GM12891 (cell line): ENCODE data around the gene SLC12A1.

Source experiments
- DNase-seq: peaks from one replicate; pipeline ENCODE4 v3.0.0; 2011; ENCODE audit warnings: low spot score; ENCODE audit not compliant: insufficient read length
- FAIRE-seq: peaks from 2 replicates; lab custom pipeline; 2011; peaks lifted over from hg19 to GRCh38; lab: Jason Lieb, UNC
- PAX5 ChIP-seq: IDR thresholded peaks from 2 replicates; pipeline ENCODE4 v1.6.1; 2011; ENCODE audit warnings: low read length, moderate library complexity, mild to moderate bottlenecking; ENCODE audit not compliant: insufficient read depth, severe bottlenecking
- POLR2A ChIP-seq: IDR thresholded peaks from 2 replicates; pipeline ENCODE4 v1.6.1; 2011; ENCODE audit warnings: low read depth, low read length, control low read depth
- POLR2AphosphoS5 ChIP-seq: IDR thresholded peaks from 2 replicates; pipeline ENCODE4 v1.6.1; 2011; ENCODE audit warnings: low read depth, low read length, control low read depth
- POU2F2 ChIP-seq: IDR thresholded peaks from 2 replicates; pipeline ENCODE4 v1.6.1; 2011; ENCODE audit warnings: low read depth, mild to moderate bottlenecking, control low read depth, low read length, moderate library complexity
- SPI1 ChIP-seq: IDR thresholded peaks from 2 replicates; pipeline ENCODE4 v1.6.1; 2011; ENCODE audit warnings: low read depth, low read length, control low read depth
- TAF1 ChIP-seq: IDR thresholded peaks from 2 replicates; pipeline ENCODE4 v1.6.1; 2011; ENCODE audit warnings: low read depth, low read length, control low read depth

The SLC12A1 gene

GRCh38 chr15:48233246-48233645, 27.1 kb downstream of the SLC12A1 start:
- FAIRE-seq (no peak), DNase-seq (no peak)
- TF ChIP-seq POLR2AphosphoS5 (no peak), POU2F2 (no peak), POLR2A (no peak), SPI1 (no peak), PAX5 (no peak), TAF1 (no peak)

- TF ChIP-seq POU2F2 (no peak), SPI1 (no peak), POLR2A (no peak), TAF1 (no peak), POLR2AphosphoS5 (no peak)
- no peak for FAIRE-seq
- DNase-seq: no peak
Measured at GRCh38 chr15:48239334-48239733, 33.2 kb downstream of the SLC12A1 start.

- DNase-seq (no peak), FAIRE-seq (no peak)
- TF ChIP-seq POLR2AphosphoS5 (no peak), PAX5 (no peak), POU2F2 (no peak), TAF1 (no peak)
Measured at GRCh38 chr15:48242015-48242414, 35.9 kb downstream of the SLC12A1 start.

- no peak for TF ChIP-seq POLR2A
- no peak for TF ChIP-seq TAF1
- no peak for TF ChIP-seq POU2F2
- no peak for TF ChIP-seq SPI1
- no peak for TF ChIP-seq PAX5
- TF ChIP-seq POLR2AphosphoS5: no peak
- DNase-seq (no peak), FAIRE-seq (no peak)
Measured at GRCh38 chr15:48242535-48242934, 36.4 kb downstream of the SLC12A1 start.

GRCh38 chr15:48244921-48245320, 38.8 kb downstream of the SLC12A1 start:
- no peak for TF ChIP-seq POLR2A
- no peak for TF ChIP-seq POU2F2
- no peak for TF ChIP-seq TAF1
- DNase-seq: no peak

GRCh38 chr15:48248414-48248813, 42.3 kb downstream of the SLC12A1 start:
- TF ChIP-seq TAF1 (no peak), POLR2A (no peak), POU2F2 (no peak), PAX5 (no peak), SPI1 (no peak), POLR2AphosphoS5 (no peak)
- DNase-seq (no peak), FAIRE-seq (no peak)

More at GRCh38 chr15:48244921-48245320, 38.8 kb downstream of the SLC12A1 start:
- no peak for FAIRE-seq

GRCh38 chr15:48250640-48251076, 44.6 kb downstream of the SLC12A1 start:
- FAIRE-seq: peak; percentile 77
- DNase-seq: peak; percentile 22

GRCh38 chr15:48253172-48253571, 47.1 kb downstream of the SLC12A1 start:
- FAIRE-seq (no peak), DNase-seq (no peak)
- TF ChIP-seq TAF1 (no peak), SPI1 (no peak), POU2F2 (no peak), POLR2A (no peak)

More at GRCh38 chr15:48250640-48251076, 44.6 kb downstream of the SLC12A1 start:
- no peak for TF ChIP-seq POLR2AphosphoS5
- TF ChIP-seq PAX5: no peak
- TF ChIP-seq SPI1: no peak
- TF ChIP-seq TAF1: no peak
- no peak for TF ChIP-seq POU2F2
- no peak for TF ChIP-seq POLR2A

- no peak for DNase-seq
- no peak for FAIRE-seq
- no peak for TF ChIP-seq SPI1
- no peak for TF ChIP-seq PAX5
- TF ChIP-seq POLR2A: no peak
- no peak for TF ChIP-seq POLR2AphosphoS5
- TF ChIP-seq POU2F2: no peak
- TF ChIP-seq TAF1: no peak
Measured at GRCh38 chr15:48265135-48265534, 59.0 kb downstream of the SLC12A1 start.

- no peak for FAIRE-seq
- TF ChIP-seq POLR2A: no peak
- TF ChIP-seq POLR2AphosphoS5: no peak
- TF ChIP-seq SPI1: no peak
- TF ChIP-seq POU2F2: no peak
- TF ChIP-seq PAX5: no peak
- TF ChIP-seq TAF1: no peak
- no peak for DNase-seq
Measured at GRCh38 chr15:48266024-48266689, 60.1 kb downstream of the SLC12A1 start.
